ENCODE data around the gene AKR1E2. TPM values are rescaled to one million over a fixed set of nuclear protein-coding genes. Genes with fewer than 3 reads are reported as not detected.

AKR1E2 gene
- total and polyA plus RNA-seq, 4 donors: 0.46 to 9.4 (median 2.6) TPM

DNA sequence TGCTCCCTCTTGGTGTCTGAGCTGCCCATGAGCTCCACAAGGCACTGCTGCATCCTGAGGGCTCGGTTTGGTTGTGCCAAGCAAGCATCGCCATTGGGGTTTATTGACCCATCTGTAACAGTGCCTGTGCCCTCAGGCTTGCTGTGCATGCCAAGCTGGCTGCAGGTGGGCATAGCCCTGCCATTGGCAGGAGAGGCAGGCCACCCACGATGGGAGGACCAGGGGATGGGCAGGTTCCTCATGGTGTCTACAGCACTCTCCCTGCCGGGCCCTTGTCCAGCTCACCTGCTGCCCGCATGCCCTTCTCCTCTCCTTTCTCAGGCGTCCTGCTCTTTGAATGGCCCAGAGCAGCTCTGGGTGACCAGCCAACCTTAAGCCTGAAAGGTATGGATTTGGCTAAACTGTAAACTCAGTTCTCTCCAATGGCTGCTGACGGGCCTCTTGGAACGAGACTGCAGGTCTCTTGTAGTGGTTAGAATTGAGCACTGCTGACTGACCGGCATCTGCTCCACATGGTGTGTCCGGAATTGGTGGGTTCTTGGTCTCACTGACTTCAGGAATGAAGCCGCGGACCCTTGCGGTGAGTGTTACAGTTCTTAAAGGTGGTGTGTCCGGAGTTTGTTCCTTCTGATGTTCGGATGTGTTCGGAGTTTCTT is 17.6 kb downstream of the AKR1E2 start:
- Histone ChIP-seq H3K9me3 (ENCODE audit: control insufficient read depth in 4 of 4, low read length in 3 of 4) (no peaks in the 10 kb centered on the region), H3K4me1 (ENCODE audit: control insufficient read depth in 4 of 4, insufficient read depth in 4 of 4, low read length in 3 of 4) (peaks cover 0 to 7% (median 3%) of the 10 kb centered on the region in 4 donors), H3K27ac (ENCODE audit: low read depth in 1 of 2, low read length in 2 of 2) (no peak overlapping the region), H3K9ac (ENCODE audit: low read depth in 1 of 2, low read length in 2 of 2) (no peak overlapping the region), H3K27me3 (ENCODE audit: control insufficient read depth in 4 of 4, insufficient read depth in 4 of 4, low read length in 3 of 4) (no peaks in the 10 kb centered on the region), H3K4me3 (ENCODE audit: low read depth in 1 of 3, low read length in 3 of 3) (no peak overlapping the region), H3K36me3 (ENCODE audit: control insufficient read depth in 4 of 4, insufficient read depth in 3 of 4, low read depth in 1 of 4, low read length in 3 of 4) (no peaks in the 10 kb centered on the region)
- 91% methylated on average over 16 of the region's 16 CpGs for WGBS
- no peak for TF ChIP-seq YY1 (IDR thresholded peaks at IDR 0.05)
- TF ChIP-seq, protein P1, sequence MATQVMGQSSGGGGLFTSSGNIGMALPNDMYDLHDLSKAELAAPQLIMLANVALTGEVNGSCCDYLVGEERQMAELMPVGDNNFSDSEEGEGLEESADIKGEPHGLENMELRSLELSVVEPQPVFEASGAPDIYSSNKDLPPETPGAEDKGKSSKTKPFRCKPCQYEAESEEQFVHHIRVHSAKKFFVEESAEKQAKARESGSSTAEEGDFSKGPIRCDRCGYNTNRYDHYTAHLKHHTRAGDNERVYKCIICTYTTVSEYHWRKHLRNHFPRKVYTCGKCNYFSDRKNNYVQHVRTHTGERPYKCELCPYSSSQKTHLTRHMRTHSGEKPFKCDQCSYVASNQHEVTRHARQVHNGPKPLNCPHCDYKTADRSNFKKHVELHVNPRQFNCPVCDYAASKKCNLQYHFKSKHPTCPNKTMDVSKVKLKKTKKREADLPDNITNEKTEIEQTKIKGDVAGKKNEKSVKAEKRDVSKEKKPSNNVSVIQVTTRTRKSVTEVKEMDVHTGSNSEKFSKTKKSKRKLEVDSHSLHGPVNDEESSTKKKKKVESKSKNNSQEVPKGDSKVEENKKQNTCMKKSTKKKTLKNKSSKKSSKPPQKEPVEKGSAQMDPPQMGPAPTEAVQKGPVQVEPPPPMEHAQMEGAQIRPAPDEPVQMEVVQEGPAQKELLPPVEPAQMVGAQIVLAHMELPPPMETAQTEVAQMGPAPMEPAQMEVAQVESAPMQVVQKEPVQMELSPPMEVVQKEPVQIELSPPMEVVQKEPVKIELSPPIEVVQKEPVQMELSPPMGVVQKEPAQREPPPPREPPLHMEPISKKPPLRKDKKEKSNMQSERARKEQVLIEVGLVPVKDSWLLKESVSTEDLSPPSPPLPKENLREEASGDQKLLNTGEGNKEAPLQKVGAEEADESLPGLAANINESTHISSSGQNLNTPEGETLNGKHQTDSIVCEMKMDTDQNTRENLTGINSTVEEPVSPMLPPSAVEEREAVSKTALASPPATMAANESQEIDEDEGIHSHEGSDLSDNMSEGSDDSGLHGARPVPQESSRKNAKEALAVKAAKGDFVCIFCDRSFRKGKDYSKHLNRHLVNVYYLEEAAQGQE (IDR thresholded peaks at IDR 0.05): no peak
- no peak for TF ChIP-seq SP1 (IDR thresholded peaks at IDR 0.05)
- no peak for TF ChIP-seq NR2F2 (IDR thresholded peaks at IDR 0.05)
- TF ChIP-seq JUND (IDR thresholded peaks at IDR 0.05): no peak
- TF ChIP-seq, protein P2, sequence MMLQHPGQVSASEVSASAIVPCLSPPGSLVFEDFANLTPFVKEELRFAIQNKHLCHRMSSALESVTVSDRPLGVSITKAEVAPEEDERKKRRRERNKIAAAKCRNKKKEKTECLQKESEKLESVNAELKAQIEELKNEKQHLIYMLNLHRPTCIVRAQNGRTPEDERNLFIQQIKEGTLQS (IDR thresholded peaks at IDR 0.05): no peak
- DNase-seq (ENCODE audit: low spot score): no peak

DNA sequence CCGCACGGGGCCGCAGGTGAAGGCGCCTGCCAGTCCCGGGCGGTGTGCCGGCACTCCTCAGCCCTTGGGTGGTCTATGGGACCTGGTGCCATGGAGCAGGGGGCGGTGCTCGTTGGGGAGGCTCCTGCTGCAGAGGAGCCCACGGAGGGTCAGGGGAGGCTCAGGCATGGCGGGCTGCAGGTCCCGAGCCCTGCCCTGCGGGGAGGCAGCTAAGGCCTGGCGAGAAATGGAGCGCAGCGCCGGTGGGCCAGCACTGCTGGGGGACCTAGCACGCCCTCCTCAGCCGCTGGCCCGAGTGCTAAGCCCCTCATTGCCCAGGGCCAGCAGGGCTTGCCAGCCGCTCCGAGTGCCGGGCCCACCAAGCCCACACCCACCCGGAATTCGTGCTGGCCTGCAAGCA is 18.9 kb downstream of the AKR1E2 start:
- no peak for DNase-seq (ENCODE audit: low spot score)
- Histone ChIP-seq H3K4me1 (ENCODE audit: control insufficient read depth in 4 of 4, insufficient read depth in 4 of 4, low read length in 3 of 4) (peaks cover 0 to 14% (median 3%) of the 10 kb centered on the region in 4 donors), H3K4me3 (ENCODE audit: low read depth in 1 of 3, low read length in 3 of 3) (no peak overlapping the region), H3K27ac (ENCODE audit: low read depth in 1 of 2, low read length in 2 of 2) (no peak overlapping the region), H3K9me3 (ENCODE audit: control insufficient read depth in 4 of 4, low read length in 3 of 4) (no peaks in the 10 kb centered on the region), H3K36me3 (ENCODE audit: control insufficient read depth in 4 of 4, insufficient read depth in 3 of 4, low read depth in 1 of 4, low read length in 3 of 4) (no peaks in the 10 kb centered on the region), H3K27me3 (ENCODE audit: control insufficient read depth in 4 of 4, insufficient read depth in 4 of 4, low read length in 3 of 4) (no peaks in the 10 kb centered on the region), H3K9ac (ENCODE audit: low read depth in 1 of 2, low read length in 2 of 2) (no peak overlapping the region)
- TF ChIP-seq NR2F2 (IDR thresholded peaks at IDR 0.05) (no peak), TAF1 (conservative IDR thresholded peaks at IDR 0.05) (no peak), FOXA2 (IDR thresholded peaks at IDR 0.05) (no peak), SP1 (IDR thresholded peaks at IDR 0.05) (no peak), YY1 (IDR thresholded peaks at IDR 0.05) (no peak), FOXA1 (IDR thresholded peaks at IDR 0.05) (no peak), RAD21 (IDR thresholded peaks at IDR 0.05) (no peak), HNF4G (IDR thresholded peaks at IDR 0.05) (no peak), RXRA (IDR thresholded peaks at IDR 0.05) (no peak), GABPA (IDR thresholded peaks at IDR 0.05 in 1 of 2, conservative IDR thresholded peaks at IDR 0.05 in 1 of 2) (no peak), HNF4A (conservative IDR thresholded peaks at IDR 0.05) (no peak), JUND (IDR thresholded peaks at IDR 0.05) (no peak), EGR1 (IDR thresholded peaks at IDR 0.05; ENCODE audit: low read depth in 2 of 2) (no peak)
- TF ChIP-seq, protein P1 (IDR thresholded peaks at IDR 0.05): no peak
- TF ChIP-seq, protein P3, sequence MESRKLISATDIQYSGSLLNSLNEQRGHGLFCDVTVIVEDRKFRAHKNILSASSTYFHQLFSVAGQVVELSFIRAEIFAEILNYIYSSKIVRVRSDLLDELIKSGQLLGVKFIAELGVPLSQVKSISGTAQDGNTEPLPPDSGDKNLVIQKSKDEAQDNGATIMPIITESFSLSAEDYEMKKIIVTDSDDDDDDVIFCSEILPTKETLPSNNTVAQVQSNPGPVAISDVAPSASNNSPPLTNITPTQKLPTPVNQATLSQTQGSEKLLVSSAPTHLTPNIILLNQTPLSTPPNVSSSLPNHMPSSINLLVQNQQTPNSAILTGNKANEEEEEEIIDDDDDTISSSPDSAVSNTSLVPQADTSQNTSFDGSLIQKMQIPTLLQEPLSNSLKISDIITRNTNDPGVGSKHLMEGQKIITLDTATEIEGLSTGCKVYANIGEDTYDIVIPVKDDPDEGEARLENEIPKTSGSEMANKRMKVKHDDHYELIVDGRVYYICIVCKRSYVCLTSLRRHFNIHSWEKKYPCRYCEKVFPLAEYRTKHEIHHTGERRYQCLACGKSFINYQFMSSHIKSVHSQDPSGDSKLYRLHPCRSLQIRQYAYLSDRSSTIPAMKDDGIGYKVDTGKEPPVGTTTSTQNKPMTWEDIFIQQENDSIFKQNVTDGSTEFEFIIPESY (IDR thresholded peaks at IDR 0.05): no peak
- TF ChIP-seq, protein P4, sequence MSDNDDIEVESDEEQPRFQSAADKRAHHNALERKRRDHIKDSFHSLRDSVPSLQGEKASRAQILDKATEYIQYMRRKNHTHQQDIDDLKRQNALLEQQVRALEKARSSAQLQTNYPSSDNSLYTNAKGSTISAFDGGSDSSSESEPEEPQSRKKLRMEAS (IDR thresholded peaks at IDR 0.05): no peak
- TF ChIP-seq, protein P2 (IDR thresholded peaks at IDR 0.05): no peak
- TF ChIP-seq, protein P5, sequence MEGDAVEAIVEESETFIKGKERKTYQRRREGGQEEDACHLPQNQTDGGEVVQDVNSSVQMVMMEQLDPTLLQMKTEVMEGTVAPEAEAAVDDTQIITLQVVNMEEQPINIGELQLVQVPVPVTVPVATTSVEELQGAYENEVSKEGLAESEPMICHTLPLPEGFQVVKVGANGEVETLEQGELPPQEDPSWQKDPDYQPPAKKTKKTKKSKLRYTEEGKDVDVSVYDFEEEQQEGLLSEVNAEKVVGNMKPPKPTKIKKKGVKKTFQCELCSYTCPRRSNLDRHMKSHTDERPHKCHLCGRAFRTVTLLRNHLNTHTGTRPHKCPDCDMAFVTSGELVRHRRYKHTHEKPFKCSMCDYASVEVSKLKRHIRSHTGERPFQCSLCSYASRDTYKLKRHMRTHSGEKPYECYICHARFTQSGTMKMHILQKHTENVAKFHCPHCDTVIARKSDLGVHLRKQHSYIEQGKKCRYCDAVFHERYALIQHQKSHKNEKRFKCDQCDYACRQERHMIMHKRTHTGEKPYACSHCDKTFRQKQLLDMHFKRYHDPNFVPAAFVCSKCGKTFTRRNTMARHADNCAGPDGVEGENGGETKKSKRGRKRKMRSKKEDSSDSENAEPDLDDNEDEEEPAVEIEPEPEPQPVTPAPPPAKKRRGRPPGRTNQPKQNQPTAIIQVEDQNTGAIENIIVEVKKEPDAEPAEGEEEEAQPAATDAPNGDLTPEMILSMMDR (IDR thresholded peaks at IDR 0.05; ENCODE audit: low read depth, low read length, missing input control): no peak
- 98% methylated on average over 25 of the region's 25 CpGs for WGBS
